Activated CD8-positive, alpha-beta memory T cell treated with anti-CD3 and anti-CD28 coated beads for 48 hours (primary cell): ENCODE measurements around the gene VANGL2.

Source experiments
- DNase-seq, 3 experiments: peaks; one replicate each; pipeline ENCODE4 v3.0.0-alpha.2; 2020; ENCODE audit warnings: low read depth in 2 of 3, low spot score in 2 of 3

Gene VANGL2

DNA sequence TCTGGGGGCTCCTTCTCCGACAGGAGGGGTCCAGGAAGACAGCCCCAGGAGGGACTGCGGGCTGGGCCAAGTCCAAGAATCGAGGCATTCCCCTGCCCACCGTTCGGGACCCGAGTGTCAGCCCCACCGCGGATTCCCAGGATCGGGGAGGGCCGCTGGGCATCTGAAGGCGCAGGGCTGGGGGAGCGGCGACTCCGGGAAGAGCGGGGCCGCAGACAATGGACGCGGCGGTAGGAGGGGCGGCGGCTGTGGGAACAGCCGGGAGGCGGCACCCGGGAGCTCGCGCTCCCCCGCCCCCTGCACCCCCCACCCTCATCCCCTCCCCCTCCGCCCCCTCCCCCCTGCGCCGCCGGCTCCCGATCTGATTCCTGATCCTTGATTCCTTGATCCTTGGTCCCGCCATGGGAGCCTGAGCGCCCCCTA lies at the start of gene VANGL2:
VANGL2 (plus strand) TSS at position 342 of the 423 bp plus-strand sequence. CDS start 15,274 bp downstream, outside the sequence.
- peak in 2 of 3 experiments; percentile 30 to 40 for DNase-seq

DNA sequence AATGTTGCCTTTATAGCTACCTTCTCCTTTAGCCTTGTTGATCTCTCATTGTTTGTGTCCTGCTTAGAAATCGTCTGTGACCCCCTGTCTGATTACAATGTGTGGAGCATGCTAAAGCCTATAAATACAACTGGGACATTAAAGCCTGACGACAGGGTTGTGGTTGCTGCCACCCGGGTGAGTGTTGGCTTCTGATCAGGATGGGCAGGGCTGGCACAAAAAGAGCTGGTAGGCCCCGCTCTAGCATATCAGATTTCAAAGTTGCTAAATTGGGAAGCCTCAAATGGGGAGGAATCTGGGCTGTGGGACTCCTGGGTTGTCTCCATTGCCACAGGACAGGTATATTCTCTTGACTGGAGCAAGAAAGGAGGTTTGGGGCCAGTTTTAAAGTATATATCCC lies 48.7 kb upstream of the VANGL2 start:
- no peak for DNase-seq

DNA sequence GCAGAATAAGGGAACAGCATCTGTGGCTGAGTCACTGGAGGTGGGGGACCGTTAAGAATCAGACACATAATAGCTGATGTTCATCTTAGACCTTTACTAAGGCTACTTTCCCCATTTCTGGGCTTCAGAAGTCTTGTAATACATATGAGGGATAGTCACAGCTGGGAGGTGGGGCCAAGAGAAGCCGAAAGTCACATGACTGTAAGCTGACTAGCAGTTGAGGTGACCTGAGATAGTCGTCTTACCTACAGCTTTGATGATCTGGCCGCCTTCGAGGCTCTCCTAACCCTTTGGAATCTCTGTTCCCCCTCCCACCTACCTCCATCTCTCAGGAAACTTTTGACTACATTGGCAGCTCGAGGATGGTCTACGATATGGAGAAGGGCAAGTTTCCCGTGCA lies 47.8 kb upstream of the VANGL2 start:
- DNase-seq, result no peak

DNA sequence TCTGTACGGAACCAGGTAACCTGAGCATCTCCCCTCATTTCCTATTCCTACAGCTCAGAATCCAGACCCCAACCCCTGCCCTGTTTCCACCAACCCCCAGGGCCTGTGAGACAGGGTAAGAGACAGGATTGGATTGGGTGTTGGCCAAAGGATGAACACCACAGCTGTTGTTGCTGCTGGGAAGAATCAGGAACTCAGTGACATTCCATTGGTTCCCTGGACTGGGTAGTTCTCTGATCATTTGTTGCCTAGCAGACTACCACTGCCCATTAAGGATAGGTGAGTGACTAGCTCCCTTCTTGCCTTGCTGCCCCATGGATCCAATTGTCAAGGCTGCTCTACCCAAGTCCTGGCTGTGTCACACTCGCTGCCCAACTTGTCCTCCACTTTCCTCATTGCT lies 47.1 kb upstream of the VANGL2 start:
- no peak for DNase-seq

DNA sequence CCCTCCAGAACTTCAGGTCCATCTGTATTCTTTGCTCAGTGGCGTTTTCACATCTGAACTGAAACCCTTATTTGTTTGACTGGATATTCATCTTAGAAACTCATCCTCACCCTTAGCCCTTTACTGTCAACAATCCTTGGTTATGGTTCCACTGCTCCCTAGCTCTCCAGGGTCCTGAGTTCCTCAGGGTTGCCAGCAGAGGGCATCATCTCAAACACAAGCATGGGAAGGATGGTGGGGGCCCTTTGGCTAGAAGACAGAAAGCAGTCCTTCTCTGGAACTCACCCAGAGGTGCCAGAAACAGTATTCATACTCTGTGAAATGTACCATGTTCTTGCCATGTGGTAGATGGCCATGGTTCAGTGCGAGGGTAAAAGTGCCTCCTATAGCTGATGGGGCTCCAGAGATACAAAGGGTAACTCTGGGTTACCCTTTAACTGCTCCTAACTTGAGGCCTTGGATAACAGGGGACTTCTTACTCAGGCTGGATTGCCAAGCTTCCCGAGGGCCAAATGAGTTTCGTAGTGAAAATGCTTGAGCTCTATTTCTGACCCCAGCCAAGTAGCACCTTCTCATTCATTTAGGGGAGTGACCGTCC lies 45.9 kb upstream of the VANGL2 start:
- DNase-seq, result no peak

DNA sequence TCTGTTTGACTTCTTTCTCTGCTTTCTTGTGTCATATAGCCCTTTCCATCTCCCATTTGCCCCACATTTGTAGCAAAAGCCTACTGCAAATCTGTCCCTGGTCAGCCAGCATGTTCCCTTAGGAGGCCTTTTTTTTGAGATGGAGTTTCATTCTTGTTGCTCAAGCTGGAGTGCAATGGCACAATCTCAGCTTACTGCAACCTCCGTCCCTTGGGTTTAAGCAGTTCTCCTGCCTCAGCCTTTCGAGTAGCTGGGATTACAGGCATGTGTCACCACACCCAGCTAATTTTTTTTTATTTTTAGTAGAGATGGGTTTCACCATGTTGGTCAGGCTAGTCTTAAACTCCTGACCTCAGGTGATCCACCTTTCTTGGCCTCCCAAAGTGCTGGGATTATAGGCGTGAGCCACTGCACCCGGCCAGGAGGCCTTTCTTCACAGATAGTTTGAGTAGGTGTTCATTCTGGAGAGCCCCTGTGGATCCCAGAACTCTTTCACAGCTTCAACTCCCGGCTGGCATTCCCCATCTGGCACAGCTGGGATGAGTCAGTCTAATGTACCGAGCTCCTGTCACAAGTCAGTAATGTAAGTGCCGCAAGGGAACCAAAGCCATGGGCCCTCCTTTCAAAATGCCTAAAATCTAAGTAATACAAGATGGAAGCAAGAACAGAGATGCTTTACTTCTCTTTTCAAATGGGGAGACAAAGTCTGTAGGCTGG lies 42.9 kb upstream of the VANGL2 start:
- DNase-seq, result no peak

DNA sequence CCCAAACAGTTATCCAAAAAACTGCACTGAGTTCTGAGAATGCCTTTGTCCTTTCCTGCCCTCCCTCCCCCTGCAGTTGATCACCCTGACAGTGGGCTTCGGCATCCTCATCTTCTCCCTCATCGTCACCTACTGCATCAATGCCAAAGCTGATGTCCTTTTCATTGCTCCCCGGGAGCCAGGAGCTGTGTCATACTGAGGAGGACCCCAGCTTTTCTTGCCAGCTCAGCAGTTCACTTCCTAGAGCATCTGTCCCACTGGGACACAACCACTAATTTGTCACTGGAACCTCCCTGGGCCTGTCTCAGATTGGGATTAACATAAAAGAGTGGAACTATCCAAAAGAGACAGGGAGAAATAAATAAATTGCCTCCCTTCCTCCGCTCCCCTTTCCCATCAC lies 42.3 kb upstream of the VANGL2 start:
- no peak for DNase-seq

DNA sequence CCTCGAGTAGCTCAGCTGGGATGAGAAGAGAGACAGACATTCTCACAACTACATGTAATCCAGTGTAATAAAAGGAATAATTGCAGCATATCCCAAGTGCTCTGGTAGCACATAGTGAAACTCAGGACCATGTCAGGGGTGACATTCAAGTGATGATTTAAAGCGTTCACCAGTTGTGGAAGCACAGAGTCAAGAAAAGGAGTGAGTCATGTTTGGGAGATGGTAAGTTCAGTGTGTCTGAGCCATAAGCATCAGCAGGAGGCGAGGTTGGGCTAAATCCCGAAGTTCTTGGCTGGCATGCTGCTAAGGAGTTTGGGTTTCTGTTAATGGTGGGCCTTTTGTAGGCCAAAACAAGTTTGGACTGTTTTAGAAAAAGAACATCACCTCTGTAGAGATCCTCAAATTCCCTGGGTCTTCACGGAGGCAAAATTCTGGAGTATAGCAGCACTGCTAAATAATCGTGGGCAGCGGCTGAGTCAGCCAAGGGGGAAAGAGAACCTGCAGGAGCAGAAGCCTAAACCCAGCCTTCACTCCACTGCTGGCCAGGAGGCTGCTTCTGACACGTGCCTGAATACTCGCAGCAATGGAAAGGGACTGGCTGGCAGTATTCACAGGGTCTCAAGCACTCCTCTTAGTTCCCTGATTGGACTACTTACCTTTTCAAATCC lies 40.7 kb upstream of the VANGL2 start:
- DNase-seq, result no peak

DNA sequence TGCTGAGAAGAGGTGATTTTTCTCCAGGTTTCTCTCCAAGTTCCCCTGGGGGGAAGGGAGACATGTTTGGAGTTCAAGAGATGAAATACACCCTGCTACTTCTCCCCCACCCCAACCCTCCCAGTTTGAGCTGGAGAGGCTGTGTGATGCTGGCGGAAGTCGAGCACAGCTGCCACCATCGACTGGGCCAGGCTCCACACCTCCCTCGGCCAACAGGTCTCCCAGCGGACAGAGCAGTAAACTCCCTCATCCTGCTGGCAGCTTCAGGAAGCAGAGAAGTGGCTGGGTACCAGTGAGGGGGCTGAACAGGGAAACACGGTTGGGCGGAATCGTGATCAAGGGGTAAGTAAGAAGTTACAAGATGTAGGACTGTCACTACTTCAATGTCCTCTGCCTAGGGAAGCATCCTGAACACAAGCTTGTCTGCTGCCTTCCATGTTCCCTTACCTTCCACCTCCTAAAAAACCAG lies 40.1 kb upstream of the VANGL2 start:
- no peak for DNase-seq

DNA sequence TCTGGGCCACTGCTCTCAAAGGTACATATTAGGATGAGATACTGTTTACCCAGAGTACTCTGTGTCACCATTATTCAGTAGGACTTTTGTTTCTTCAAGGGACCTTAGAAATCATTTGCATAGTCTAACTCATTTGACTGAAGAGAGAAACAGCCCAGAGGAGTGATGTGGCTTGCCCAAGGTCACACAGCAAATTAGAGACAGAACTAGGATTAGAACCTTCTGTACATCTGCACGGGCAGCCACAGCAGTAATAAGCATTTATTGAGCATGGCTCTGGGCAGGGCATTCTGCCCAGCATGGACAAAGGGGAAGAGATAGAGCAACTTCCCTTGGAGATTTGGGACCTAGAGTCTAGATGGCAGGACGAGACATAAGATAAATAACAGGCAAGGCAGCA lies 39.2 kb upstream of the VANGL2 start:
- no peak for DNase-seq

DNA sequence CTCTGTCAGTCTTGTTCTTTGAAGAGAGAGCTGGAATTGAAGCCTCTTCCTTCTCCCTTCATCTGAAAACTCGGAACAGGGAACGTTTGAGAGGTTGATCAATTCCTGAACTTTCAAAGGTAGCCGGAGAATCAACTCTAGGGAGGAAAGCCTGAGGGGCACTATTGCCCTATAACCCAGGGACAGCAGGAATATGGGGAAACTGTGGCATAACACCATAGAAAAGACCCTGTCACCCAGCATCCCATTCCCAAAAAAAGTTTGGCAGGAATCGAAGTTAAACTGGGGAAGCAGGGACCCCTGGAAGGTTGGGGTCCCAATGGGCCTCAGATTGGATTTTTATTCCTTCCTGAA lies 38.6 kb upstream of the VANGL2 start:
- no peak for DNase-seq

DNA sequence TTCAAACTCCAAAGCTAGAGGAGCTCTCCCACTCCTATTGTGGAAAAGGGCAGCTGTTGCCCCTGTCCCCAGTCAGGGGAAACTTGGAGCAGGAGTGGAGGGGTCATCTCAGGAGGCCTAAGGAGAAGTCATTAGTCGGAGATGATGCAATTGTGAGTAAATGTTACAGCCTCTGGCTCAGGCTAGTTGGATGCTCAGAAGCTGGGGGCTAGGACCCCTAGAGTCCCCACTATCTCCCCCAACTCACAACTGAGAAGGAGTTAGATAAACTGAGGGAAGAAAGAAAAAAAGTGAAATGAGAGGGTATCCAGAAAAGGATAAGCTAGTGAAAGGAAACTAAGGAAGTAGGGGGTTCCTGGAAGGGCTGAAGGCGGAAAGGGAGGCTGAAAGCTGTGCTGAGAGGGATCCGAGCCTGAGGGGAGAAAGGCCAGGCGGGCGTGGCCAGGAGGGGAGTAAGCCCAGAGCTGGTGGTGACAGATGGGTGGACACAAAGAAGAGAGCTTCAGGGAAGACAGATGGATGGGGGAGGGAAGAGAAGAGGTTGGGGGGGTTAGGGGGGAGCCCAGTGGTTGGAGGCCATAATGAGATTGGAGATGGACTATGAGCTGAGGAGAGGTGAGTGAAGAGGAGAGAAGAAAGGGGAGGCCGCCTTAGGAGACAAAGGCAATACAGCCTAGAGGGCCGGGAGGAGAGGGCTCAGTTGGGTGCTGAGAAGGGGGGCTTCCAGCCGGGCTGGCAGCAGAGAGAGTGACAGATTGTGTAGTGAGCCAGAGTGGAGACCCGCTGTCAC lies 38.0 kb upstream of the VANGL2 start:
- DNase-seq, result no peak

DNA sequence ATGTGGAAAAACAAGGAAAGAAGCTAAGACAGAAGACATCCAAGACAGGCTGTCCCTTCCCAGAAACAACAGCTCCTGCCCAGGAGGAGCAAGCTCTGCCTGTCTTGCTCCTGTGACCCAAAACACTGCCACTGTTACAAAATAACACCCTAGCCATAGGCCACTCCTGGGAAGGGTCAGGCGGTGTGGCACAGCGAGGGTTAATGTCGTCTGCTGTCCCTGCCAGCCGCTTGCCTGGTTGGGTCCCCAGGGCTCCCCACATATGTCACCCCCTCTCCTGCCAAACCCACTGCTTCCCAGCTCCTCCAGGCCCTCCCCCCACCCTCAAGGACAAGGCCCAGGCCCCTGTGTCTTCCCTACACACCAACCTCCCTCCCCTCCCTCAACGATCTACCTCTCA lies 37.4 kb upstream of the VANGL2 start:
- DNase-seq, result no peak

DNA sequence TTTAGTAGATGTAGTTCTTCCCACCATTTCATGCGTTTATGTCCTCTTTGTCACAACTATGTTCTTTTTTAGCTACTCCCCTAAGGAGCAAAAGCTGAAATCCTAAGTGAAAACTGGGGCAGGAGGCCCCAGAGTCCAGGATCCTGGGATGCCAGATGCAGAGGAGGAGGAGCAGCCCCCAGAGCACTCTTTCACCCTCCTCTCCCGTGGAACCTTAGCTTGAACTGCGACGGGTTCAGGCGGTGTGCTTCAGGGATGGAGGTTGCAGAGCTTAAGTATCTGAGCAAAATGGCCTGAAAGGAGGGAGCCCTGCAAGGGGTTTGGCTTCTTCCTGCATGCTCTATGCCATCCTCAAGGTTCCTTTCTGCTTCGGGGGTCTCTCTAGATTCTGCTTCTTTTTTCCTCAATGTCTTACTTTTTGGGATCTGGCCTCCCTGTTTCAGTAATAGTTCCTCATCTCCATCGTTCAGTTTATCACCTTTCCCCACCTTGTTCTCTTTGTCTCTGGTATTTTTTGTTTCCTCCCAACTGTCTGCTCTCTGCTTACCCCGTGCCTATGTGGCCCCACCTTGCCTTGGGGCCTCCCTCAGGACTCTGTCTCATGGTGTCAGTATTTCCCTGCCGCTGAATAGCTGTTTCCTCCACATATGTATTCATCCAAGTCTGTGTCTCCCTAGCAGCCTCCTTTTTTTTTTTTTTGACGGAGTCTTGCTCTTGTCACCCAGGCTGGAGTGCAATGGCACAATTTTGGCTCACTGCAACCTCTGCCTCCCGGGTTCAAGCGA lies 36.2 kb upstream of the VANGL2 start:
- no peak for DNase-seq

DNA sequence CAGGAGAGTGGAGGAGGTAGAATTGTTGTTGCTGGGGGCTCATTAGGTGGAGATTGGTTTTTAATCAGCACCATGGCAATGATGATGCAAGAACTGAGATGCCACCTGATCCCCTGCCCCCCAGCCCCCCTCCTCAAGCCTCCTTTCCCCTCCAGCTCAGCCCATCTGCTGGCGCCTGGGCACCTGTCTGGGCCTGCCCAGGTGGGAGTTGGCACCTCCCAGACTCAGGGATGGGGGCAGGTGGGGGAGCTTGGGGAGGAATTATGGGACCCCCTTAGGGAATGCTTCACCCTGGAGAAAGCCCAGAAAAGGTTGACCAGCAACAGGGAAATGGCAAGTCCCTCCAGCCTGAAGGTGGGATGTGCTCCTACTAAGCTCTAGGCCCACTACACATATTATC lies 35.0 kb upstream of the VANGL2 start:
- no peak for DNase-seq

DNA sequence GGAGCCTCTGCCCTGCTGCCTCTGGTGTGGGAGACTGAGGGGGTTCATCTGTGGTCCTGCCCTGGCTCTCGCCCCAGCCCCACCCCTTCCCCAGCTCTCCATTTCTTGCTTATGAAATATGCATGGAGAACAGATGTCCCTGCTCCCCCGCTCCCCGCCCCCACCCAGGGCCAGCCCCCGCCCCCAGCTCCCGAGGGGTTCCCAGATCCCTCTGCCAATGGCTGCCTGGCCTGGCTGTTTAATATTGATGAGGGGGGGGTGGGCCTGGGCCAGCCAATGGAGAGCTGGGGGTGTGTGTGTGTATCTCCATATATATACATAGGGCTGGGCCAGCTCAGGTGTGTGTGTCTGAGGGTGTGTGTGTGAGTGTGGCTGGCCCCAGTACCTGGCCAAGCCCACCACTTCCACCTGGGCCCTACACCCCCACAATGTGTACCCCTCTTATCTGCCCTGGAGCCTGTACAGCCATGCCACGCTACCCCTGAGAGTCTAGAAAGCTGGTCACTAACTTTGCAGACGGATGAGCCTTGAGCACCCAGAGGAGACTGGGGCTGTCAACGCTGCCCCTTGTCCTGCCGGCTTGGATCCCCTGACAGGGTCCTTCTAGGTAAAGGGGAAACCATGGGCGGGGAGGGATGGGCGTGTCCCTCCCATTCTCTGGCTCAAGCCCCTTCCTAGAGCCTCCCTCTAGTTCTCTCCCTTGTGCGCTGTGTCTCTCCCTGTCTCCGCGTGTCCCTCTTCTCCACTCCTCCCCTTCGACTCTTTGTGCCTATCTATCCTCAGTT lies 33.4 kb upstream of the VANGL2 start, which contains the start of gene NHLH1:
NHLH1 (plus strand) TSS at position 341 of the 785 bp plus-strand sequence. CDS start 3,661 bp downstream, outside the sequence.
- no peak for DNase-seq

DNA sequence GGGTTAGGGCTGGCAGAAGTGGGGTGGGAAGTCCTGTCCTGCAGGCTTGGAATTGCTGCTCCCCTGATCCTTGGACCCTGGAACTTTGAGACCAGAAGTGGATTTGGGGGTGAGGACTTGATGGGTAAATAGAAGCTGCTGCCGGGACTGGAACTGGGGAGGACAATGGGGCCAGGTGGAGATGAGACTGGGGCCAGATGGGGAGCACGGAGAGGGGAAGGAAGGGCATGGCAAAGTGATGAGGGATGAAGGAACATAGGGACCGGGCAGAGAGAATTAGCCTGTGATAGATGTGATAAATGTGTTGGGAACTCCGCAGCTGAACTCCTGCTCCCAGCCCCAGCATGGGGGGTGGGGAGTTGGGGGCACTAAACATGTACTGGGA lies 32.9 kb upstream of the VANGL2 start:
- no peak for DNase-seq

DNA sequence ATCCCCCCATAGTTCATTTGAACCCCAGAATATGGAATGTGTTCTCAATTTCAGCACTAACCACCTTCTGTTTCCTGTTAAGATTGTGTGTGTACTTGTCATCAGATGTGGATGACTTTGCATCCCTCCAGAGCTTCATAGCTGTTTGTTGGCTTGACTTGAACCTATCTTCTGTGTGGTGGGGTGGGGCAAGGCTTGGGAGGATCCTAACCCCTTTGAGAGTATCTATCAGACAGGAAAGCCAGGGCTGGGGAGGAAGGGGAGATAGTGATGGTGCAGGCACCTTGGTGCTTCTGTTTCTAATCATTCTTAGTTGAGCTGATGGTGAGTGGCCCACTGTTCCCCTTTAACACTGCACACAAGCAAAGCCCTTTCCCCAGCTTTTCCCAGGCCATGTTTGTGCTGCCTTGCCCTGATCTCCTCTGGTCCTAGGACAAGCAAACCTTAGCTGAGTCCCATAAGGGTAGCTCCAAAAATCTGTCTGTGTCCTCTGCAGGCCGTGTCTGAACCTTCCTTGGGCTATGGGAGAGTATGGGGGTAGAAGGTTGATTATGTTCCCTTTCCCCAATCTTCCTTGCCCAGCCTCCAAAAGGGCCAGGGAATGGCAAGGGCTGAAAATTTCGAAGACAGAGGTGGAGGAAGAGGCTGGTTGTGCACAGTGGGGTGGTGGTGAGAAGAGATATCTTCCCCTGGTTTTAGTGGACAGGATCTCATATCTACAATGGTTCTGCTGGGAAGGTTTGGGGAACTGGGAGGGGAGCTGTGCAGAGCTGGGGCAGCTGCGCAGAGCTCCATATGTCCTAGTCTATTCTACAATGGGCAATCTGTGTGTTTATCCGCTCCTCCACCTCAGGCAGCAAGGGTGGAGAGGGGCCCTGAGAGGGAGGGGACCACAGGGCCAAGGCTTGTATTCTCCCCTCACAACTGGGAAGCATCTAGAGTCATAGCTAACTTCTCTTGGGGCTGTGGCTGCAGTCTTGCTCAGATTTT lies 32.1 kb upstream of the VANGL2 start:
- DNase-seq, result no peak

DNA sequence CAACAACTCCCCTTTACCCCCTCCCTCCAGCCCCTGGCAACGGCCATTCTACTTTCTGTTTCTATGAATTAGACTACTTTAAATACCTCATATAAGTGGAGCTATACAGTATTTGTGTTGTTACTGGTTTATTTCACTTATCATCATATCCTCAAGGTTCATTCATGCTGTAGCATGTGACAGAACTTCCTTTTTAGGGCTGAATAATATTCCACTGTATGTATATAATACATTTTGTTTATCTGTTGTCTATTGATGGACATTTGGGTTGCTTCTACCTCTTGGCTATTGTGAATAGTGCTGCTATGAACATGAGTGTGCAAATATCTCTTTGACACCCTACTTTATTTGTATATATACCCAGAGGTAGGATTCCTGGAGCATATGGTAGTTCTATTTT lies 31.3 kb upstream of the VANGL2 start:
- no peak for DNase-seq
